ENCODE data around the gene SPATA32.
A peak's percentile ranks its signal among the peaks of the same experiment; 100 is the strongest.

The SPATA32 gene, protein sequence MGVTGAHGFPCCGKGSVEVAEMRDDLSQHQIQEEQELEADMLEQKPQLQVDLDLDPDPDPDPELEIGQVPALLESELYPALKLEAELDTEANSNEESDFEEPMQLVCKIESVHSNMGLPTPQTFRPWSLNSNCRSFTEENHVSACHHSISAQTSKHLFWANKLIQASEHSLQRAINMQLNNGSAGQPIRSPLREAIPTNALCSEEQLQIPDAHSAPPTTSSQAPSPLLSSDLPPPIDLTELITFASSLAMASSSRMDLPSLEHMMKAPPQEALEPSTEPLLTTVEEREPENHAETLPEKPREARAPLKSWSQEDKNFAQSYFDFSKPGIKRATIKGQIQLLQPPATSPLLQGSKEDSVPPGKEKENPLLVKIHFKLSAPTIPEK

DNA sequence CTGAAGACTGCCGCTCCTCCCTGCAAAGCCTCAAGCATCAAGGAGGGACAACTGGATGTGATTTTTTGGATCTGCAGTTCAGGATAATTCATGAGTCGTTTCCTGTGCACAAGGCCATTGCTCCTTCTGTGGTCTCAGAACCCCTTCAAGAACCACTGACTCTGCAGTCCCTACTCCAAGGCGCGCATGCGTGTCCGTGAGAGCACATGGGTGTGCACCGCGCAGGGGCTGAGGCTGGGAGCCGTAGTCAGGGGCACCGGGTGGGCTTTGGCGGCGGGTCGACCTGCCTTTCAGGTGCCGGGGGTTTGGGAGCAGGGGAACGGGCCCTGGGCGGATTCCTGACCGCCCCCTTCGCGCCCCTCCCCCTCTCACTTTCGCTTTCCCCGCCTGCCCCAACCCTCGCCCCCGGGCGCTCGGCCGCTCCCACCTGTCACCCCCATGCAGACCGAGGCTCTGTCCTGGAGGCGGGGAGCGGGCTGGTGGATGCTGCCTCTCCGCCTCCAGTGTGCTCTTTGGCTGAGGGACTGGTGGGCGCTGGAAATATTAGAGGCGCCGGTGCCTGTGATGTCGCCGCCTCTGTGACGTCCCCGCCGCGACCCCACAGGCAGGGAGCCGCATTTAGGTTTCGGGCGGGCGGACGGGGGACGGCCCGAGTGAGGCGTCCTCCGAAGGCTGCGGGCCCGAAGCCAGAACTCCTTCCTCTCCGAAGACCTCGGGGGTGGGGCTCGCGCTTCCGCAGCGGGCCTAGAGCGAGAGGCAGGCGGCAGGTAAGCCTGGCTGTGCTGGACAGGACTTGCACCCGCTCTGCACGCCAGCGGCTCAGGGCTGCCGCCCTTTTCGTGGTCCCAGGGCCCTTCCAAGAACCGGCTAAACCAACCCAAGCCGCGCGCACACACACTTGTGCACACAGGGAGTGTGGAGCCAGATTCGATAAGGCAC is at the start of gene SPATA32:
TSS of gene SPATA32 (minus strand) at position 518 of the 939 bp plus-strand sequence. CDS start at position 440, 78 bp downstream.
- TF ChIP-seq EZH2 (optimal IDR thresholded peaks at IDR 0.05; ENCODE audit: low read depth, low read length) = no peak
- TF ChIP-seq, protein P1, sequence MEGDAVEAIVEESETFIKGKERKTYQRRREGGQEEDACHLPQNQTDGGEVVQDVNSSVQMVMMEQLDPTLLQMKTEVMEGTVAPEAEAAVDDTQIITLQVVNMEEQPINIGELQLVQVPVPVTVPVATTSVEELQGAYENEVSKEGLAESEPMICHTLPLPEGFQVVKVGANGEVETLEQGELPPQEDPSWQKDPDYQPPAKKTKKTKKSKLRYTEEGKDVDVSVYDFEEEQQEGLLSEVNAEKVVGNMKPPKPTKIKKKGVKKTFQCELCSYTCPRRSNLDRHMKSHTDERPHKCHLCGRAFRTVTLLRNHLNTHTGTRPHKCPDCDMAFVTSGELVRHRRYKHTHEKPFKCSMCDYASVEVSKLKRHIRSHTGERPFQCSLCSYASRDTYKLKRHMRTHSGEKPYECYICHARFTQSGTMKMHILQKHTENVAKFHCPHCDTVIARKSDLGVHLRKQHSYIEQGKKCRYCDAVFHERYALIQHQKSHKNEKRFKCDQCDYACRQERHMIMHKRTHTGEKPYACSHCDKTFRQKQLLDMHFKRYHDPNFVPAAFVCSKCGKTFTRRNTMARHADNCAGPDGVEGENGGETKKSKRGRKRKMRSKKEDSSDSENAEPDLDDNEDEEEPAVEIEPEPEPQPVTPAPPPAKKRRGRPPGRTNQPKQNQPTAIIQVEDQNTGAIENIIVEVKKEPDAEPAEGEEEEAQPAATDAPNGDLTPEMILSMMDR (IDR thresholded peaks at IDR 0.05; ENCODE audit: low read length) = no peak
- H3K36me3 ChIP-seq (replicated peaks; ENCODE audit: insufficient read depth, low read length) = no peaks in the 10 kb centered on the region; the same call in 1 of the 2 replicates
- H3K9ac ChIP-seq (ENCODE audit: low read length) = no peak within 1 kb of the TSS
- no peaks in the 10 kb centered on the region for H3K9me2 ChIP-seq (replicated peaks; ENCODE audit: insufficient read depth, low read length)
- no peak within 1 kb of the TSS for H3K4me2 ChIP-seq (ENCODE audit: low read depth, low read length)
- 0 out of 2 replicates have a peak, but pooled peaks cover 6% of the 10 kb centered on the region for H3F3A ChIP-seq (ENCODE audit: insufficient read depth, low read length)
- no peaks in the 10 kb centered on the region for H4K20me1 ChIP-seq (ENCODE audit: insufficient read depth, low read length)
- H3K9me3 ChIP-seq (replicated peaks; ENCODE audit: insufficient read depth, low read length) = no peaks in the 10 kb centered on the region
- no peak within 1 kb of the TSS for H2AFZ ChIP-seq (ENCODE audit: low read length)
- DNase-seq = no peak
- peaks cover 5% of the 10 kb centered on the region; the same call in 1 of the 2 replicates for H3K4me1 ChIP-seq (ENCODE audit: low read length)
- H3K27ac ChIP-seq (ENCODE audit: low read length) = no peak within 1 kb of the TSS
- H3K79me2 ChIP-seq (ENCODE audit: low read length) = no peaks in the 10 kb centered on the region
- H3K27me3 ChIP-seq (replicated peaks; ENCODE audit: insufficient read depth, low read length) = no peaks in the 10 kb centered on the region
- H3K4me3 ChIP-seq (ENCODE audit: low read length) = no peak within 1 kb of the TSS

DNA sequence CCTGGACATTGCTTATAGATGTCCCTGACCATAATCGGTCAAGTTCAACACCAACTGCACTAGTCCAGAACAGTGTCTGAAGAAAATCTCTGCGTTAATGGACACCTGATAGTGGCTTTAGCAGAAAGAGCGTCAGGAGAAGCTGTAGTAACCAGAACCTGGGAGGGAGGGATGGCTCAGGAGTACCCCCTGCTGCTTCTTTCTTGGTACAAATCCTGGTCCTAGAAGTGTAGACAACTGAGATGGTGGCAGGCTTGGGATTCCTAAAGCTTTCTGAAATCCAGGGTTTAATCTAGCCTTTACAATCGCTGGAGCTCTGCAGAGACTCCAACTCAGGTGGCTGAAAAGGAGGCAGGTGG is 49.5 kb upstream of the SPATA32 start:
- peak overlapping the region; percentile 81 for H3K9ac ChIP-seq (ENCODE audit: low read length)
- TF ChIP-seq, protein P1 (IDR thresholded peaks at IDR 0.05; ENCODE audit: low read length) = no peak
- TF ChIP-seq EZH2 (optimal IDR thresholded peaks at IDR 0.05; ENCODE audit: low read depth, low read length) (no peak), EZH2phosphoT487 (IDR thresholded peaks at IDR 0.05; ENCODE audit: low read length) (no peak)
- H3K4me3 ChIP-seq (ENCODE audit: low read length) = peak overlapping the region; percentile 68
- no peaks in the 10 kb centered on the region for H4K20me1 ChIP-seq (ENCODE audit: insufficient read depth, low read length)
- H3K36me3 ChIP-seq (replicated peaks; ENCODE audit: insufficient read depth, low read length) = no peaks in the 10 kb centered on the region
- DNase-seq = no peak
- peaks cover 94% of the 10 kb centered on the region for H3K79me2 ChIP-seq (ENCODE audit: low read length)
- H3K27ac ChIP-seq (ENCODE audit: low read length) = peak overlapping the region; percentile 93
- H2AFZ ChIP-seq (ENCODE audit: low read length) = no peak overlapping the region
- H3K4me2 ChIP-seq (ENCODE audit: low read depth, low read length) = peak overlapping the region; percentile 87
- no peaks in the 10 kb centered on the region for H3K9me2 ChIP-seq (replicated peaks; ENCODE audit: insufficient read depth, low read length)
- H3K9me3 ChIP-seq (replicated peaks; ENCODE audit: insufficient read depth, low read length) = no peaks in the 10 kb centered on the region
- peaks cover 56% of the 10 kb centered on the region for H3F3A ChIP-seq (ENCODE audit: insufficient read depth, low read length)
- H3K27me3 ChIP-seq (replicated peaks; ENCODE audit: insufficient read depth, low read length) = no peaks in the 10 kb centered on the region
- H3K4me1 ChIP-seq (ENCODE audit: low read length) = peaks cover 44% of the 10 kb centered on the region

DNA sequence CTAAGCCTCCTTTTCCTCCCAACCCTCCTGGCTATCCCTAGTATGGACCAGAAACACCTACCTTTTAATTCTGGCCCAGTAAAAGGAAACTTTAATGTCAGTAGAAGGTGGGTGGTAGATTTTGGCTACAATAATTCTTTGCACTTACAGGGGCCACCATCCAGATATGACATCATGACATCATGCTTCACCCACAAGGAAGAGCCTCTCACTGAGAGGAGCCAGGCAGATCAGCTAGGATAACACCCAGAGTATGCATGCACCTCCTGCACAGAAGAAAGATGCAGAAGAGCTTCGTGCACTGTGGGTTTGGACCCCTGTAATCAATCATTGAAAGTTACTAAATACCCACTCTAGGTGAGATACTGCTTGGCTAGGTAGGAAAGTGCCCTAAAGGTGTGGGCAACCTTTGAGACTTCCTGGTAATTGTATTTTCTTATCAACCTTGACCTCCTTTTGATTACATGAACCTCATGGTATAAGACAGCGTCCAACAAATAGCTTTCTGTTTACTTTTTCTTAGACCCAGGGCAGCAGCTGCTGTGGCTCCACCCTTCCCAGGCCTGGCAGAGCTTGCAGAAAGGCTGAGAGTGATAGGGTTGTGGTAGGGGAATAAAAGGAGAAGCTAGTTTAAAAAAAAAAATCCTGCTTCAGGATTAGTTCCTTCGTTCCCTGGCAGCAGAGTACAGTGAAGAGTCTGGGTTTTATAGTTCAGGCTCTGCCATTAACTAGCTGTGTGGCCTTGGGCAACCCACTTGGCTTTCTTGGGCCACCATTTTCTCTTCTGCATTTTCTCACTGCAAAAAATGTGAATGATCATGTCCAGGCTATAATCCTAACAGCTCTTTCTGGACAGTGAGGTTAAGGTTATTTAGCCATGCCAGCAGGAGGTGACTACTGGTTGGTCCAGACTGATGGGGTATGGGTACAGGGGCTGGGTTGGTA is 48.8 kb upstream of the SPATA32 start:
- Histone ChIP-seq H3K4me3 (ENCODE audit: low read length) (peak overlapping the region; percentile 68; the same call in 1 of the 2 replicates), H4K20me1 (ENCODE audit: insufficient read depth, low read length) (no peaks in the 10 kb centered on the region), H3K27me3 (replicated peaks; ENCODE audit: insufficient read depth, low read length) (no peaks in the 10 kb centered on the region), H3K79me2 (ENCODE audit: low read length) (peaks cover 94% of the 10 kb centered on the region), H3K9ac (ENCODE audit: low read length) (peak overlapping the region; percentile 81; the same call in 1 of the 2 replicates), H3K9me3 (replicated peaks; ENCODE audit: insufficient read depth, low read length) (no peaks in the 10 kb centered on the region), H3F3A (ENCODE audit: insufficient read depth, low read length) (peaks cover 51% of the 10 kb centered on the region), H3K4me2 (ENCODE audit: low read depth, low read length) (peak overlapping the region; percentile 87), H3K36me3 (replicated peaks; ENCODE audit: insufficient read depth, low read length) (0 out of 2 replicates have a peak, but pooled peaks cover under 1% of the 10 kb centered on the region), H2AFZ (ENCODE audit: low read length) (no peak overlapping the region), H3K4me1 (ENCODE audit: low read length) (peaks cover 44% of the 10 kb centered on the region), H3K9me2 (replicated peaks; ENCODE audit: insufficient read depth, low read length) (no peaks in the 10 kb centered on the region), H3K27ac (ENCODE audit: low read length) (peak overlapping the region; percentile 93; the same call in 1 of the 2 replicates)
- TF ChIP-seq, protein P1 (IDR thresholded peaks at IDR 0.05; ENCODE audit: low read length) = no peak
- TF ChIP-seq EZH2 (optimal IDR thresholded peaks at IDR 0.05; ENCODE audit: low read depth, low read length) (no peak), EZH2phosphoT487 (IDR thresholded peaks at IDR 0.05; ENCODE audit: low read length) (no peak)
- peak; percentile 26 for DNase-seq
